ENCODE measurements around the gene VARS2.
A peak's percentile ranks its signal among the peaks of the same experiment; 100 is the strongest.

The VARS2 gene

GRCh38 chr6:30942338-30943060, 28.5 kb downstream of the VARS2 start:
- DNase-seq = no peak
- no peaks in the 10 kb centered on the region for H3K9me3 ChIP-seq
- H3K27me3 ChIP-seq = peaks cover 36% of the 10 kb centered on the region
- H3K4me3 ChIP-seq (ENCODE audit: low read depth, low read length) = no peak overlapping the region
- TF ChIP-seq, protein P1, sequence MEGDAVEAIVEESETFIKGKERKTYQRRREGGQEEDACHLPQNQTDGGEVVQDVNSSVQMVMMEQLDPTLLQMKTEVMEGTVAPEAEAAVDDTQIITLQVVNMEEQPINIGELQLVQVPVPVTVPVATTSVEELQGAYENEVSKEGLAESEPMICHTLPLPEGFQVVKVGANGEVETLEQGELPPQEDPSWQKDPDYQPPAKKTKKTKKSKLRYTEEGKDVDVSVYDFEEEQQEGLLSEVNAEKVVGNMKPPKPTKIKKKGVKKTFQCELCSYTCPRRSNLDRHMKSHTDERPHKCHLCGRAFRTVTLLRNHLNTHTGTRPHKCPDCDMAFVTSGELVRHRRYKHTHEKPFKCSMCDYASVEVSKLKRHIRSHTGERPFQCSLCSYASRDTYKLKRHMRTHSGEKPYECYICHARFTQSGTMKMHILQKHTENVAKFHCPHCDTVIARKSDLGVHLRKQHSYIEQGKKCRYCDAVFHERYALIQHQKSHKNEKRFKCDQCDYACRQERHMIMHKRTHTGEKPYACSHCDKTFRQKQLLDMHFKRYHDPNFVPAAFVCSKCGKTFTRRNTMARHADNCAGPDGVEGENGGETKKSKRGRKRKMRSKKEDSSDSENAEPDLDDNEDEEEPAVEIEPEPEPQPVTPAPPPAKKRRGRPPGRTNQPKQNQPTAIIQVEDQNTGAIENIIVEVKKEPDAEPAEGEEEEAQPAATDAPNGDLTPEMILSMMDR (IDR thresholded peaks at IDR 0.05; ENCODE audit: low read depth, low read length) = peak; percentile 26; the same call in 1 of the 2 replicates
- H3K4me1 ChIP-seq = no peaks in the 10 kb centered on the region
- no peaks in the 10 kb centered on the region for H3K36me3 ChIP-seq

DNA sequence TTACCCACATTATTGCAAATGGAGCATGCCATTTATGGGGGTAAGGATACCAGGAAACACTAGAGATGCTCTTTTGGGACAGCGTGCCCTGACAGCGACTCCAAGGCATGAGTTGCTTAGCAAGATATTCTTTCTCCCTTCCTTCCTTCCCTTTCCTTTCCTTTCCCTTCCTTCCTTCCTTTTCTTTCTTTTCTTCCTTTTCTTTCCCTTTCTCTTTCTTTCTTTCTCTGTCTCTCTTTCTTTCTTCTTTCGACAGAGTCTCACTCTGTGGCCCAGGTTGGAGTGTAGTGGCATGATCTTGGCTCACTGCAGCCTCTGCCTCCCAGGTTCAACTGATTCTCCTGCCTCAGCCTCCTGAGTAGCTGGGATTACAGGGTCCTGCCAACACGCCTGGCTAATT, 30.0 kb downstream of the VARS2 start:
- DNase-seq = no peak
- Histone ChIP-seq H3K27me3 (peaks cover 26% of the 10 kb centered on the region), H3K4me1 (no peaks in the 10 kb centered on the region), H3K9me3 (no peaks in the 10 kb centered on the region), H3K4me3 (ENCODE audit: low read depth, low read length) (no peak overlapping the region), H3K36me3 (no peaks in the 10 kb centered on the region)
- TF ChIP-seq, protein P1 (IDR thresholded peaks at IDR 0.05; ENCODE audit: low read depth, low read length) = no peak

DNA sequence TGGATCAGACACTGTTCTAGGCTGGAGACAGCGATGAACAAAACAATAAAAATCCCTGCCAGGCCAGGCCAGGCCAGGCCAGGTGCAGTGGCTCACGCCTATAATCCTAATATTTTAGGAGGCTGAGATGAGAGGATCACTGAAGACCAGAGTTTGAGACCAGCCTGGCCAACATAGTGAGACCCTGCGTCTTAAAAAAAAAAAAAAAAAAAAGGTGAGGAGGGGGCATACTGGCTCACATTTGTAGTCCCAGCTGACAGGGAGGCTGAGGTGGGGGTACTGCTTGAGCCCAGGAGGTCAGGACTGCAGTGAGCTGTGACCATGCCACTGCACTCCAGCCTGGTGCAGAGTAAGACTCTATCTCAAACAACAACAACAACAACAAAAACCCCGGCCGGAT, 31.2 kb downstream of the VARS2 start:
- TF ChIP-seq, protein P1 (IDR thresholded peaks at IDR 0.05; ENCODE audit: low read depth, low read length) = no peak
- DNase-seq = no peak
- peaks cover 26% of the 10 kb centered on the region for H3K27me3 ChIP-seq
- H3K4me1 ChIP-seq = no peaks in the 10 kb centered on the region
- no peaks in the 10 kb centered on the region for H3K9me3 ChIP-seq
- no peaks in the 10 kb centered on the region for H3K36me3 ChIP-seq
- H3K4me3 ChIP-seq (ENCODE audit: low read depth, low read length) = no peak overlapping the region

DNA sequence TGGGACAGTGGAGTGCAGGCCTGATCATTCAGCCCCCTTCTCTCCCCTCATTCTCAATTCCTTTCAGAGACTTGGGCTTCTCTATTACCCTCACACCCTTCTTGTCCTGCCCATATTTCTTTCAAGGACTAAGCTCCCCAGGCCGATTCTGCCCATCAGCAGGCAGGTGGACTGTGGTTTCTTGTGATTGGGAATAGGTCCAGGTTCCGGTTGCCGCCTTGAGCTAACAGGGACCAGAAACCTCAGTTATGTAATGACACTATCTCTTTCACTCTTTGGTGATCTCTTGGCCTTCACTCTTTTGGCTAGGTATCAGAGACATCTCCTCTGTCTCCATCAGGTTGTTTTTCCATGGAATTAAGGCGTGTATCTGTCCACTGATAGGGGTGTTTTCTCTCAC, 33.2 kb downstream of the VARS2 start:
- peaks cover 21% of the 10 kb centered on the region for H3K27me3 ChIP-seq
- H3K4me3 ChIP-seq (ENCODE audit: low read depth, low read length) = no peak overlapping the region
- no peaks in the 10 kb centered on the region for H3K9me3 ChIP-seq
- no peak for DNase-seq
- TF ChIP-seq, protein P1 (IDR thresholded peaks at IDR 0.05; ENCODE audit: low read depth, low read length) = no peak
- H3K36me3 ChIP-seq = no peaks in the 10 kb centered on the region
- H3K4me1 ChIP-seq = no peaks in the 10 kb centered on the region

- peaks cover 27% of the 10 kb centered on the region for H3K27me3 ChIP-seq
- H3K36me3 ChIP-seq = no peaks in the 10 kb centered on the region
- TF ChIP-seq, protein P1 (IDR thresholded peaks at IDR 0.05; ENCODE audit: low read depth, low read length) = no peak
- no peaks in the 10 kb centered on the region for H3K9me3 ChIP-seq
- H3K4me1 ChIP-seq = no peaks in the 10 kb centered on the region
- no peak for DNase-seq
- no peak overlapping the region for H3K4me3 ChIP-seq (ENCODE audit: low read depth, low read length)
Measured at GRCh38 chr6:30948811-30949210, 34.8 kb downstream of the VARS2 start.

GRCh38 chr6:30951907-30952469, 38.0 kb downstream of the VARS2 start:
- no peaks in the 10 kb centered on the region for H3K4me1 ChIP-seq
- H3K27me3 ChIP-seq = peaks cover 48% of the 10 kb centered on the region
- TF ChIP-seq, protein P1 (IDR thresholded peaks at IDR 0.05; ENCODE audit: low read depth, low read length) = no peak
- no peaks in the 10 kb centered on the region for H3K9me3 ChIP-seq
- DNase-seq = no peak
- H3K36me3 ChIP-seq = no peaks in the 10 kb centered on the region
- H3K4me3 ChIP-seq (ENCODE audit: low read depth, low read length) = no peak overlapping the region
